ENCODE measurements around the gene GDF7. TPM values are rescaled to one million over a fixed set of nuclear protein-coding genes. Genes with fewer than 3 reads are reported as not detected.
"Not testable (repeated sequence)": the region's sequence is repeated elsewhere in the genome, so short reads cannot be mapped to it uniquely, and the experiment has no call there.

The GDF7 gene
- total RNA-seq, 4 donors from 2014 or later = under 0.01 to 0.42 (median 0.13) TPM

DNA sequence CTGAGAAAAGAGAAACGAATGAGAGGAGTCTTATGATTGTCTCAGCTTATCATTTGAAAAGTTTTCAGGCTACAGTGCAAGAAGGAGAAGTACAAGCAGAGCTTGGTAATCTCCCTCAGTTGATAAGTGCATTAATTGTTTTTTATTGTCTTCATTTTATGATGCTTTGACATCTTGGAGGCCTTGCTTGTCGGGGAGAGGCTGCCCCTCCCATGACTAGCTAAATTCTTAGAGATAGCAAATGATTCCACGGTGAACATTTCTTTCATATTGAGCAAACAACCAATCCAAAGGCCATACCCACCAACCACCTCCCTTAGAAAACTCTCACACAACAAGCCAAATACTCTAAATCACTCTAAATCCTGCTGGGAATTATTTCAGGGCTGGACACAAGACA lies 39.8 kb downstream of the GDF7 start:
- no peak overlapping the region for H3K27ac ChIP-seq
- intact Hi-C loops (cut with DNase I) = no loop called here
- no peaks in the 10 kb centered on the region for H3K9me3 ChIP-seq
- H3K4me3 ChIP-seq (replicated peaks in 1 of 3) = no peak overlapping the region
- DNase-seq = no peak
- TF ChIP-seq, protein P1, sequence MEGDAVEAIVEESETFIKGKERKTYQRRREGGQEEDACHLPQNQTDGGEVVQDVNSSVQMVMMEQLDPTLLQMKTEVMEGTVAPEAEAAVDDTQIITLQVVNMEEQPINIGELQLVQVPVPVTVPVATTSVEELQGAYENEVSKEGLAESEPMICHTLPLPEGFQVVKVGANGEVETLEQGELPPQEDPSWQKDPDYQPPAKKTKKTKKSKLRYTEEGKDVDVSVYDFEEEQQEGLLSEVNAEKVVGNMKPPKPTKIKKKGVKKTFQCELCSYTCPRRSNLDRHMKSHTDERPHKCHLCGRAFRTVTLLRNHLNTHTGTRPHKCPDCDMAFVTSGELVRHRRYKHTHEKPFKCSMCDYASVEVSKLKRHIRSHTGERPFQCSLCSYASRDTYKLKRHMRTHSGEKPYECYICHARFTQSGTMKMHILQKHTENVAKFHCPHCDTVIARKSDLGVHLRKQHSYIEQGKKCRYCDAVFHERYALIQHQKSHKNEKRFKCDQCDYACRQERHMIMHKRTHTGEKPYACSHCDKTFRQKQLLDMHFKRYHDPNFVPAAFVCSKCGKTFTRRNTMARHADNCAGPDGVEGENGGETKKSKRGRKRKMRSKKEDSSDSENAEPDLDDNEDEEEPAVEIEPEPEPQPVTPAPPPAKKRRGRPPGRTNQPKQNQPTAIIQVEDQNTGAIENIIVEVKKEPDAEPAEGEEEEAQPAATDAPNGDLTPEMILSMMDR (IDR thresholded peaks at IDR 0.05) = no peak
- no peak for TF ChIP-seq POLR2A (IDR thresholded peaks at IDR 0.05)
- H3K36me3 ChIP-seq = no peaks in the 10 kb centered on the region
- H3K27me3 ChIP-seq = no peaks in the 10 kb centered on the region
- no peaks in the 10 kb centered on the region for H3K4me1 ChIP-seq
- WGBS, 2 donors = 95 to 98% methylated on average over 3 of the region's 3 CpGs

DNA sequence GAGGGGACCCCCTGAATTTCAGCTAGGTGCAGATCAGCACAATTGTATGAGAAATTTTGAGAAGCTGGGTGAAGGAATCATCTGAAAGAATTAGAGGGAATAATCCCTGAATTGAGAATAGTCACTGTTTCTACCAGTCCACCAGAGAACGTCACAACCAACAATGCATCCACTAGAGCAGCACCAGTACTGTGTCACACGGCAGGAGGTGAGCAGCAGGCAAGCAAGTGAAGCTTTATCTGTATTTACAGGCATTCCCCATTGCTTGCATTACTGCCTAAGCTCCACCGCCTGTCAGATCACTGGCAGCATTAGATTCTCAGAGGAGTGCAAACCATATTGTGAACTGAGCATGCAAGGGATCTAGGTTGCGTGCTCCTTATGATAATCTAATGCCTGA lies 40.7 kb downstream of the GDF7 start:
- WGBS, 2 donors = 79% methylated on average over 4 of the region's 4 CpGs
- H3K9me3 ChIP-seq = no peaks in the 10 kb centered on the region
- H3K4me1 ChIP-seq = no peaks in the 10 kb centered on the region
- no peak overlapping the region for H3K27ac ChIP-seq
- no peaks in the 10 kb centered on the region for H3K27me3 ChIP-seq
- no peaks in the 10 kb centered on the region for H3K36me3 ChIP-seq
- no peak overlapping the region for H3K4me3 ChIP-seq (replicated peaks in 1 of 3)
- no peak for DNase-seq
- intact Hi-C loops (cut with DNase I) = no loop called here
- TF ChIP-seq POLR2A (IDR thresholded peaks at IDR 0.05) = no peak
- TF ChIP-seq, protein P1 (IDR thresholded peaks at IDR 0.05) = no peak

DNA sequence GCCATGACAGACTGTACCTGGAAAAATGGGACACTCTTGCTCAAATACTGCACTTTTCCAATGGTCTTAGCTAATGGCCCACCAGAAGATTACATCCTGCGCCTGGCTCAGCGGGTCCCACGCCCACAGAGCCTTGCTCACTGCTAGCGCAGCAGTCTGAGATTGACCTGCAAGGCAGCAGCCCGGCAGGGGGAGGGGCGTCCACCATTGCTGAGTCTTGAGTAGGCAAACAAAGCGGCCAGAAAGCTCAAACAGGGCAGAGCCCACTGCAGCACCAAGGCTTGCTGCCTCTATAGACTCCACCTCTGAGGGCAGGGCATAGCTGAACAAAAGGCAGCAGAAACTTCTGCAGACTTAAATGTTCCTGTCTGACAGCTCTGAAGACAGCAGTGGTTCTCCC lies 44.7 kb downstream of the GDF7 start:
- H3K27ac ChIP-seq; H3K36me3 ChIP-seq; DNase-seq; H3K4me3 ChIP-seq (replicated peaks in 1 of 3); H3K9me3 ChIP-seq; H3K27me3 ChIP-seq; H3K4me1 ChIP-seq; intact Hi-C loops (cut with DNase I): not testable (repeated sequence)
- 94 to 100% methylated on average over 5 to 7 of the region's 7 CpGs for WGBS, 2 donors

DNA sequence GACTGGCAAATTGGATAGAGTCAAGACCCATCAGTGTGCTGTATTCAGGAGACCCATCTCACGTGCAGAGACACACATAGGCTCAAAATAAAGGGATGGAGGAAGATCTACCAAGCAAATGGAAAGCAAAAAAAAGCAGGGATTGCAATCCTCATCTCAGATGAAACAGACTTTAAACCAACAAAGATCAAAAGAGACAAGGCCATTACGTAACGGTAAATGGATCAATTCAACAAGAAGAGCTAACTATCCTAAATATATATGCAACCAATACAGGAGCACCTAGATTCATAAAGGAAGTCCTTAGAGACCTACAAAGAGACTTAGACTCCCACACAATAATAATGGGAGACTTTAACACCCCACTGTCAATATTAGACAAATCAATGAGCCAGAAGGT lies 46.6 kb downstream of the GDF7 start:
- H3K27ac ChIP-seq; H3K36me3 ChIP-seq; DNase-seq; H3K4me1 ChIP-seq; H3K27me3 ChIP-seq; H3K9me3 ChIP-seq; H3K4me3 ChIP-seq (replicated peaks in 1 of 3); intact Hi-C loops (cut with DNase I): not testable (repeated sequence)
- 96 to 98% methylated on average over 3 of the region's 3 CpGs for WGBS, 2 donors

DNA sequence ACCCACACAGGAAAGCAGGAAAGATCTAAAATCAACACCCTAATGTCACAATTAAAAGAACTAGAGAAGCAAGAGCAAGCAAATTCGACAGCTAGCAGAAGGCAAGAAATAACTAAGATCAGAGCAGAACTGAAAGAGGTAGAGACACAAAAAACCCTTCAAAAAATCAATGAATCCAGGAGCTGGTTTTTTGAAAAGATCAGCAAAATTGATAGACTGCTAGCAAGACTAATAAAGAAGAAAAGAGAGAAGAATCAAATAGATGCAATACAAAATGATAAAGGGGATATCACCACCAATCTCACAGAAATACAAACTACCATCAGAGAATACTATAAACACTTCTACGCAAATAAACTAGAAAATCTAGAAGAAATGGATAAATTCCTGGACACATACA lies 47.5 kb downstream of the GDF7 start:
- H3K4me3 ChIP-seq (replicated peaks in 1 of 3); intact Hi-C loops (cut with DNase I); DNase-seq; H3K36me3 ChIP-seq; H3K27ac ChIP-seq; H3K9me3 ChIP-seq; H3K27me3 ChIP-seq; H3K4me1 ChIP-seq: not testable (repeated sequence)
- WGBS, 2 donors = 91 to 93% methylated on average over 2 of the region's 2 CpGs

DNA sequence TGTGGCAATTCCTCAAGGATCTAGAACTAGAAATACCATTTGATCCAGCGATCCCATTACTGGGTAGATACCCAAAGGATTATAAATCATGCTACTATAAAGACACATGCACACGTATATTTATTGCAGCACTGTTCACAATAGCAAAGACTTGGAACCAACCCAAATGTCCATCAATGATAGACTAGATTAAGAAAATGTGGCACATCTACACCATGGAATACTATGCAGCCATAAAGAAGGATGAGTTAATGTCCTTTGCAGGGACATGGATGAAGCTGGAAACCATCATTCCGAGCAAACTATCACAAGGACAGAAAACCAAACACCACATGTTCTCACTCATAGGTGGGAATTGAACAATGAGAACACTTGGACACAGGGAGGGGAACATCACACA lies 49.2 kb downstream of the GDF7 start:
- H3K36me3 ChIP-seq; H3K9me3 ChIP-seq; H3K4me1 ChIP-seq; H3K27ac ChIP-seq; DNase-seq; H3K4me3 ChIP-seq (replicated peaks in 1 of 3); H3K27me3 ChIP-seq; intact Hi-C loops (cut with DNase I): not testable (repeated sequence)
- 96 to 98% methylated on average over 3 of the region's 3 CpGs for WGBS, 2 donors

DNA sequence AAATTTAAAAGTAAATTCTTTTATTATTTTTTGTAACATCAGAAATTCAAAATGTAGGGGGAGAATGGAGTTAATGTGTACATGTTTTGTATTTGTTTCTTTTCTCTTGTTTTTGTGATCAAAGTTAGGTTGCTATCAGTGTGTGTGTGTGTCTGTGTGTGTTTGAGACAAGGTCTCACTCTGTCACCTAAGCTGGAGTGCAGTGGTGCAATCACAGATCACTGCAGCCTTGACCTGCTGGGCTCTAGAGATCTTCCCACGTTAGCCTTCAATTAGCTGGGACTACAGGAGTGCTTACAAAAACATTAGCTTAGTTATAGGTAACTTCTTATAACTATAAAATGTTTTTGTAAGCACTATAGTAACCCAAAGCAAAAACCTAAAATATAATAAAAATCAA lies 50.7 kb downstream of the GDF7 start:
- H3K9me3 ChIP-seq = no peaks in the 10 kb centered on the region
- no peak overlapping the region for H3K4me3 ChIP-seq (replicated peaks in 1 of 3)
- intact Hi-C loops (cut with DNase I) = no loop called here
- no peaks in the 10 kb centered on the region for H3K4me1 ChIP-seq
- DNase-seq = no peak
- no peaks in the 10 kb centered on the region for H3K36me3 ChIP-seq
- no peaks in the 10 kb centered on the region for H3K27me3 ChIP-seq
- 73 to 78% methylated on average over 1 of the region's 1 CpG for WGBS, 2 donors
- no peak for TF ChIP-seq POLR2A (IDR thresholded peaks at IDR 0.05)
- TF ChIP-seq, protein P1 (IDR thresholded peaks at IDR 0.05) = no peak
- H3K27ac ChIP-seq = no peak overlapping the region

Data from thyroid gland (tissue), 4 donors.